ENCODE data around the gene HECW1. TPM values are rescaled to one million over a fixed set of nuclear protein-coding genes. Genes with fewer than 3 reads are reported as not detected.

HECW1 gene
- polyA plus RNA-seq, 12 donors = 0.15 to 2.8 (median 0.25) TPM; not detected in 2

DNA sequence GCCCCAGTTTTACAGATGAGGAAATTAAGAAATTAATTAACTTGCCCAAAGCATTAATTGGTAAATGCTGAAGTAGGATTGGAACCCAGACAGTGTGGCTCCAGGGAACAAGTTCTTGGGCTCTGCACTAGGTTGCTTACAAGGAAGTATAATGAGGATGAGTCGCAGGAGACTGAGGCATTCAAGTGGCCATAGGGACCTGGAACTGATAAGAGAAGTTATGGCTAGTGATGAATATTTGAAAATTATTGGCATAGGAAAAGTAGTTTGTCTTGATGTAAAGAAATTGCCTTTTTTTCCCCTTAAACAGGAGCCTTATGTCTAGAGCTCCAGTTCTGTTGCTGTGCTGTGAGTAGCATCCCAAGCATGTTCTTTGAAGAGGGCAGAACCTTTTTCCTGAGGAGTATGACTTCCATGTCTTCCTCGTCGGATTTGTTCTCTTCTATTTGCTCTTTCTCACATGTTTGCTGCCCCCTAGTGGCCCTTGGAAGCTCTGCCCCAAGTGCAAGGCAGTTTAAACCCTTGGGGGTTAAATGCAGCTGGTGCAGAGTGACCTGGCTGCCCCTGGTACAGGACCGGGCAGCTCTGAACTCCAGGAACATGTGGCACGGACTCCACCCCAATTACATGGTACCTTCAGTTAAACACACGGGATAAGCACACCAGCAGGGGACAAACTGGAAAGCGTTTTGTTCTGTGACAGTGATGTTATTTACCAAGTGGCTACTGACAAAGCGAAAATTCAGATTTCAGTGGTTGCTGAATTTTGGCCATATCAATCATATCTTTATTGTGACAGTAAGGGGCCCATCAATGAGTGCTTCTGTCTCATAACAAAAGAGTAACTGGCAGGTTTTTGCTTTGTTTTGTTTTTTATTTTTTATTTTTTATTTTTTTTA, 148.8 kb downstream of the HECW1 start:
- DNase-seq = peak; percentile 59

DNA sequence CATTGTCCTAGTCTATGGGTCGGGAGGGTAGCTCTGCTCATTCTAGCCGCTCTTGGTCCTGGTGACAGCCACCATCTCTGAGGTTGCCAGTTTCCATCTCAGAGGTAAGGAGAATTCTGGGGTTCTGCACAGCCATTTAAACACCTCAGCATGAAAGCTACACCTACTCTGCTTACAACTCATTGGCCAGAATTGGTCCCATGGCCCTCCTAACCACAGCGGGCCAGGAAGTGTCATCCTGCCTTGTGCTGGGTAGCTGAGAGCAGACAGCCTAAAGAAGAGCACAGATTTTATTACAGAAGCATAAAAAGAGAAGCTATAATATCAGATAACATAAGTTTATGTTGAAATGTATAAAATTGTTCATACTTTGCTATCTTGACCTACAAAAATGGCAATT, 152.7 kb downstream of the HECW1 start:
- DNase-seq = no peak

DNA sequence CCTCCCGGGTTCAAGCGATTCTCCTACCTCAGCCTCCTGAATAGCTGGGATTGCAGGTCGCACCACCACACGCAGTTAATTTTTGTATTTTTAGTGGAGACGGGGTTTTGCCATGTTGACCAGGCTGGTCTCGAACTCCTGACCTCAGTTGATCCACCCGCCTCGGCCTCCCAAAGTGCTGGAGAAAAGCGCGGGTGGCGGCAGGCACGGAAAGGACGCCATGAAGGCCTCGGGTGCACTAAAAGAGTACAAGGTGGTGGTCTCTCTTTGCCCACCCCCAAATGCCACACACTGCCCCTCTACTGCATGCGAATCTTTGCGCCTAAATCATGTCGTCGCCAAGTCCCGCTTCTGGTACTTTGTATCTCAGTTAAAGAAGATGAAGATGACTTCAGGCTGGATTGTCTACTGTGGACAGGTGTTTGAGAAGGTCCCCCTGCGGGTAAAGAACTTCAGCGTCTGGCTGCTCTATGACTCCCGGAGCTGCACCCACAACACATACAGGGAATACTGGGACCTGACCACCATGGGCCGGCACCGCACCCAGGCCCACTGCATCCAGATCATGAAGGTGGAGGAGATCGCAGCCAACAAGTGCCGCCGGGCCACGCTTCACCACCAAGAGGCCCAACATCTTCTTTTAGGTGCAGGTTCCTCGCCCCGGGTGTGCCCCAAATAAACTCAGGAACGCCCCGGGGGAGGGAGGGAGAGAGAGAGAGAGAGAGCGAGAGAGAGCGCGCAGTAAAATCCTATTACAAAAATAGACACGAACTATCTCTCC, 161.7 kb downstream of the HECW1 start:
- DNase-seq = no peak

DNA sequence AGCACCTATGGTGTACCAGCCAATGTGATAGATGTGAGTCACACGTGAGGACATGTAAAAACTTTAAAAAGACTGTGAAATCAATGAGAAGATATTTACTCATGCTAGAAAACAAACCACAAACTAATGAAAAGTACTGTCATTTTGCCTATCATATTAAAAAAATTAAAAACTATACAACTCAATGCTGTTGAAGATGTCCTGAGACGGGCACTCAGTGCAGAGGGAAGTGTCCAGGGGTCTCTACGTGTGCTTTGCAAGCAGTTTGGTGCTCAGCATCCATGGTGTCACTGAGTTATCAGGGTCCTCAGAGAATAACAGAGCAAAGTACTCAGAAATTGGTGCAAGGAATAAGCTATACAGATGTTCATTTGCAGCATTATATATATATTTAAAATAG, 162.3 kb downstream of the HECW1 start:
- DNase-seq = no peak

DNA sequence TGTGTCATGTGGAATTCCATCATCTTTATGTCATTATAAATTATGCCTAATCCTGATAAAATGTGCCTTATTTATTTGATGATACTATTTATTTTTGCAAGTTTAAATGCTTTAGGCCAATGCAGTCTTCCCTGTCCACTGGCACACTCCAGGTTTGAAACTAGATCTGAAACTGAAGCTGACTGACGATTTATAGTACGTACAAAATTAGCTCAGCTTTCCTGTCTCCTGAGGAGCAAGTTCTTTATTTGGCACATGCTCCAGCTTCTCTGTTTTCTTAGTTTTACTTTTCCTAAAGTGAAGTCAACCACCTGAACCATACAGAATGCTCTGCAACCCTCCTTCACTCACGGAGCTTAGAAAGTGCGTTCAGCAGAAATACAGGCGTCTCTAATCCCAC, 164.1 kb downstream of the HECW1 start:
- no peak for DNase-seq

DNA sequence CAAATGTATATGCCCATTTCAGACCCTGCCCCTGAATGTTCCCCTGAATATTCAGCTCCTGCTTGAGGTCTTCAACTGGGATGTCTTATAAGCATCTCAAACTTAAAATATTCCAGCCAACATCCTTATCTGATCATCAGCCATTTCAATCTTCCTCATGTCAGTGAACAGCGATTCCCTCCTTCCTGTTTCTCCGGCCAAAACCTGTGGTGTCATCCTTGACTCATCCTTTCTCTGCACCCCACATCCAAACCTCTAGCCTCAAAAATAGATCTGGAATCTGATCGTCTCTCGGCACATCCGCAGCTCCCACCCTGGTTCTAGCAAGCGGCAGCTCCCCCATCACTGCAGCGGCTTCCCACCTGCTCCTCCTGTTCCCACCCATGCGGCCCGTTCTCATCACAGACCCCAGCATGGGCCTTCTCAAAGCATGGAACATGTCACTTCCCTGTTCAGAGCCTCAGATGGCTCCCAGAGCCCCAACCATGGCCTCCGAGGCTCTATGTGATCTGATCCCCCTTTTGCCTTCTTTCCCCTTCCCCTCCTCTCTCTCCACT, 165.7 kb downstream of the HECW1 start:
- no peak for DNase-seq

DNA sequence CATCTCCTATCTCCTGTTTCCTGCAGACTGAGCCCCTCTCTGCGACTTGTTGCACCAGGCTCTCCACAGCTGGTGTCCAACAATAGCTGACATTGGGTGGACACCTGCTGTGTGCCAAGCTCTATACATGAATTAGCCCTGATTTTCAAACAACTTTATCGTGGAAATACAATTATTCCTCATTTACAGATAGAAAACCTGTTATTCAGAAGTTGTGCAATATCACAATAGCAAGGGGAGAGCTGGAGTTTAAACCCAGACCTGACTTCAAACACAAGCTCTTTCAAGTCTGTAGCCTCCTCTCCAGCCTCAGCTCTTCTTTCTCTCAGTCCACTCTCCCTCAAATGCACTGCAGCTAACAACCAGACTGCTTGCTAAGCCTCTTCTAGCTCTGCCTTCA, 168.8 kb downstream of the HECW1 start:
- no peak for DNase-seq

DNA sequence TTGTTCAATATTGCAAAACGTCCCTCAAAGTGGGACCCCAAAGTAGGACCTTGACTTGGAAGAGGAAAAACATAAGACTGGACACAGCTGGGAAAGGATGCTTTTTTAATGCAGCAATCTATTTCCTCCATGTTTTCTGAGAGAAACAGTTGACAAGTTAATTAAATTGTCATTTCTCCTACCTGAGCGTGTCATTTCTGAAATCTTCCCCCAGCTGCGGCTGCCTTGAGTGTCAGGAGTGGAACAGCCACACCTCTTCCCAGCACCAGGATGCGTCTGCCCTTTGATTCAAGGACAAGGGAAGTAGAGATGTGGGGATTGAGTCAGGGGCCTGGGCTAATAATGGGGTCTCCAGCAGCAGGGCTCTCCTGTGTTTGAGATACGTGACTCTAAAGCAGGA, 171.3 kb downstream of the HECW1 start:
- no peak for DNase-seq

DNA sequence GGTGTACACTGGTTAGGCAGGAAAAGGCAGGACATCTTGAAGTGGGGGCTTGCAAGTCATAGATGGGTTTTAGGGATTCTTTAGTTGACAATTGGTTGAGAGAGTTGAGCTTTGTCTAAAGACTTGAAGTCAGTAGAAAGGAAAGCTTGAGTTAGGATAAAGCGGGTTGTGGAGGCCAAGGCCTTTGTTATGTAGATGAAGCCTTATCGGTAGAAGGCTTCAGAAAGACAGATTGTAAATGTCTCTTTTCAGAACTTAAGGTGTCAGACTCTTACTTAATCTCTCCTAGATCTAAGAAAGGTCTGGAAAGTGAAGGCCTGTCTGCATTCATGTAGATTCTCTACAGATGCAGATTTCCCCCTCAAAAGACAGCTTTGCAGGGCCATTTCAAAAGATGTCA, 177.4 kb downstream of the HECW1 start:
- DNase-seq = no peak

DNA sequence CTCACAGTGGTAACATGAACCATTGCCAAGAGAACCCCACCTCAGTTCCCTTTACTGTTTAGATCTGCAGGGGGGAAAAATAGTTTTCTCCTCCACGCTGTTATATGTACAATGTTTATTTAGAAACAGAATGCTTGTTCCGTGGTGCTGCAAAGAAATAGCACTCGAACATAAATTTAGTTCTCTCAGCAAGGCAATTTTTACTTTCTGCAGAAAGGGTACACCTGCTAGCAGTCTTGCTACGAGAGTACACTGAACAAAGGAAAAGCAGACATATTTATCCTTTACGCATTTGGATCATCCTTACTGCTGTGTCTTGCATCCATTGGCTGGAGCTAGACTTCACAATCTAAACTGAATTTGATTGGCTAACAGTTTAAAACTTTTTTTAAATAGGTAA, 178.5 kb downstream of the HECW1 start:
- no peak for DNase-seq

DNA sequence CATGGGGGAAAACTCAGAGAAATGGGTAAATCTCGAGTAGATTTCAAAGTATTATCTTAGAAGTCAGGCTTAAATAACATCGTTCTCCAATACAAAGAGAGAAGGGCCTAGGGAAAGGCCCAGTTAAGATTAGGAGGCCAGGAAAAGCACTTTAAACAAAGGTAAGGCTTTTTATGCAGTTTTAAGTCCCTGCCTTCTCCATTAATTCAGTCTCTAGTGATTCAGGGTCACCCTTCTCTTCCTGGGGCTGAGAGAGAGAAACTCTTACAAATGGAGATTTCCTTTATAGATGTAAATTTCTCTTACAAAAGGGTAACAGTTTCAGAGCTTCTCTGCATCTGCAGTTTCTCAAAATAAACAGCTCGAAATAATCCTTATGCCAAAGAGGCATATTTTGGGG, 179.3 kb downstream of the HECW1 start:
- DNase-seq = no peak

DNA sequence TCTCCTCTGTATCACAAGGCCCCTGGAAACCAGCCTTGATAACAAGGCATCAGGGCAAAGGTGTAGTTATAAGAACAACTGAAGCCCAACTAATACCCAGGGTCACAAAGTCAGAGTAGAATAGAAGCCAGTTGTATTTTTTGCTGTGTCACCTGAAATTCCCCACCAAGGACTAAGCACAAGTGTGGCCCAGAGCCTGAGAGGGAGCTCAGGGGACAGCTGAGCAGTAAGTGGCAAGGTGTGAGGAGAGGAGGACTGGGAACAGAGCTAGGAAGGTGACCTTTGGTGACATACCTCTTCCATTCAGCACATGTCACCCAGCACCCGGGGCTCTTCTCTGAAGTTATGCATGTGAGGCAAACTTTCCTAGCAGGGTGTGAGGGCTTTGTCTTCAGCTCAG, 179.9 kb downstream of the HECW1 start:
- DNase-seq = no peak

DNA sequence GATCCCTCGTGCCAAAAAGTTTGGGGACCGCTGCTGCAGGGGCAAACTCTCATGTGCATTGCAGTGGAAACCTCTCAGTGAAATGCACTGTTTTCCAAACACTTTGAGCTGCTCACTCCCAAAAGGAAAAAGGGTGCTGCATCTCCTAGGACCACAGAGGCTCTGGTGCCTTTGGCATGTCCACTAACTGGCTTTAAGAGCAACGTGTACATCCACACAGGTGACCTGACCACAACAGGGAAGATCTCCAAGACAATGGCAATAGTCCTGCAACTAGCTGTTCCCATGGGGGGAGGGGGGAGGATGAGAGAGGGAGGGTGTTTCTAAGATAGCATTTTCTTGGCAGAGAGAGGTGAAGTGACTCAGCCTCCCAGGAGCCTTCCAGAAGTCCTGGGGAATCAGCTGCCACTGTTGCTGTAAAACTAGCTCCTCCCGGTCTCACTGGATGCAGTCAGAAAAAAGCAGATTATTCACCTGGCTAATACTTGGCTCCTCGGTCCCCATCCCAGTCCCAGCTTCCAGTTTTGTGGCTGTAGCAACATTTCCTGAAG, 181.7 kb downstream of the HECW1 start:
- DNase-seq = no peak

DNA sequence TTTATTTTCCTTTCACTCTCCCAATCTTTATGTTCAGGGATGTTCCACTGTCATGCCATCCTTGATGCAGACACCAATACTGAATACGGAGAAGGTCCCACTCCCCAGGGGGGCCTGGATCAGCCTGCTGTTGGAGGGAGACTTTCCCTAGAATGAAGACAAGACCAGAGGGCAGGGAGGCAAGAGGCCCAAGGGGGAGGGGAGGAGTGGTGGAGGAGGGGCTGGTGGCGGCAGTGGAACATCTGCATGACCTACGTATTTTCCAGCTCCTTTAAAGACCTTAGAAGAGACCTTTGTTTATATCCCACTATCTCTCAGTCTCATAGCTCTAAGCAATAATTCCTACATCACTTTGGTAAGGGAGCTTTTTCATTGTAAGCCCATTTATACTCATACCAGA, 183.0 kb downstream of the HECW1 start:
- no peak for DNase-seq

DNA sequence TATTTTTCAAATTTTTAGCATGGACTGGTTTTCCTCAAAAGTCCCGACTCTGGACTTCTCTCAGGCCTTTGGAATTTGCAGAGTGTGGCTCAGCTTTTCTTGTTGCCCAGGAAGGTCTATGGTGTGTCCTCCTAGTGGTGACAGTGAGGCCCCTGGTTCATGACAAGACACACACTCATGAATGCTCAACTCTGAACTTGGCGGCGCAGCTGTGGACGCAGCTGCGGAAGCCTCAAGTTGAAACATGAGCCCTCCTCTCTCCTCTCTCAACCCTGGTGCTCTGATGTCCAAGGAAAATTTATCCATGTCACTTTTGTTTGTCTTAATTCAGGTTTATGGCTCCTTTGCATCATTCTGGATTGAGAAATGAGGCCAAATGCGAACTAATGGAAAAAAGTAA, 183.9 kb downstream of the HECW1 start:
- DNase-seq = peak; percentile 35

DNA sequence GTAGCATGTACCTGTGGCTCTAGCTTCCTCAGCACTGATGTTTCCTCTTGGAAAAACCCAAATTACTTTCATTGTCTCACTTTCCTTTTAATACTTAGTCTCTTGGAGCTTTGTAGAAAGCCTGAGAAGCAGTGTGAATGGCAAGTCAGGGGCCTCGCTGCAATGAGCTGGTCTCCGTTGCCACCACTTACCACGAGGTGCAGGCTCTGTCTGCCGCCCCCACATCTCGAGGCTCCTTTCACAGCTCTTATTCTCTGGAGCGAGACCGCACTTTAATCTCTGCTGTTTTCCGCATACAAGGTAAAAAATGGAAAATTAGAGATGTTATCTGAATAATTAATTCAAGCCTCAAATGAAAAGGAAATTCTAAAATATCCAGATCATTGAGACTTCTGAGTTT, 186.2 kb downstream of the HECW1 start:
- no peak for DNase-seq

DNA sequence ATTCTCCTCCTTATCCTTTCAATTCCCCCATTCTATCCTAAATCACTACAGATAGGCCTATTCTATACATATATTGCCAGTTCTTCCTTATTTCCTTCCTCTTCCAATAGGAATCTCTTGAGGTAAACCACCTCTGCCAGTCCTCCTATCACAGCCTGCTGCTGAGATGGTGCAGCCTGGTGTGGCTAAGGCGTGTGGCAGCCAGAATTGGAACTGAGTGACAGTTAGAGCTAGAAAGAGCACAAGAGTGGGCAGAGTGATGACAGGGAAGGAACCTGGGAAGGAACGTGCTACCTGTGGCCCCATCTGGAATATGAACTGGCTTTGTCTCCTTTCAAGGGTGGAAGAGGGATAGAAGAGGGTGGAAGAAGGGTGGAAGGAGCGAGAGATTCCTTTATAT, 187.7 kb downstream of the HECW1 start:
- no peak for DNase-seq

DNA sequence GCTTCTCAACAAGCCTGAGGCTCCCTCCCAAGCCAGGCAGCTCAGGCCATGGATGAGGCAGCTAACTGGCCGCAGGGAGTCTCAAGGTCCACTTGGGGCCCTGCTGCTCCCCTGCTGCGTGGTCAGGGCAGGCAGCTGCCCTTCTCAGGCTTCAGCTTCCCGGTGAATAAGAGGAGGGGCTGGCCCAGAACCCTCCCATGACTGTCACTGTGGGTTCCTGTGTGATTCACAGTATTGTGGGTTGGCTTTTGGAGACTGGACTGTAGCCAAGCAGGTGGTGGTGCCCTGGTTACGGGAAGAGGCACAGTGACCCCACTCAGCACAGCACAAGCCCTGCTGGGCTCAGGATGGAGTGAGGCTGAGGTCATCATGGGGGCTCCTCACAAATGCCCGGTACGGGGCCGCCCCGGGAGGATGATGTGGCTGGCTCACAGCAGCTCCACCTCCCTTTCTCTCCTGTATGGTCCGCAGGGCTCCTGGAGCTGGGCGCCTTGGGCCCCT, 189.8 kb downstream of the HECW1 start:
- no peak for DNase-seq

DNA sequence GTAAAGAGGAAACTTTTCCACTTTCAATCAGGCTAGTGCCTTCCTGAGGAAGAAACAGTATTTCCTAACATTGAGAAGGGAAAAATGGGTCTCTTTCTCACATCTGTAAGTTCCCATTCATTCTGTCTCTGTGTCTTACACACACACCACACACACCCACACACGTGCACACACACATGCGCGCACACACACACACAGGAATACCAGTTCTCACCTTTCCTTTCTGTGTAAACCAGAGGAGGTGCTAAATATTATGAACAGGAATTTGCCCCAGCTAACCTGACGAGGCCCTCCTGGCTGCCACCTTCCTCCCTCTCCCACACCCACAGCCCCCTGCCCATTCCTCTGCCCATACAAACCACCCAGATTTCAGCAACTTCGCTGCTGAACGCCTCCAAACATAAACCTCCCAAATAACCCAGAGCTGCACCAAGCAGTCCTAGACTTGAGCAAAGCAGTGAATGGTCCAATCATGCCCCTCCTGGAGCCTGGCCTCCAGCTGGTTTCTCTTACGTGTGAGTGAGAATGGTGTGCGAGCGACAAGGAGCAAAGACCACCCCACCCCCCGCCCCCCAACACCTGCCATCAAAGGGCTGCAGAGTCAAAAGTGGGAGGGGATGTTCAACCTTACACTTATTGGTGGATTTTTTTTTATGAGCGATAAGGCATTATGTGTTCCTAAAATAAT, 190.5 kb downstream of the HECW1 start:
- no peak for DNase-seq

DNA sequence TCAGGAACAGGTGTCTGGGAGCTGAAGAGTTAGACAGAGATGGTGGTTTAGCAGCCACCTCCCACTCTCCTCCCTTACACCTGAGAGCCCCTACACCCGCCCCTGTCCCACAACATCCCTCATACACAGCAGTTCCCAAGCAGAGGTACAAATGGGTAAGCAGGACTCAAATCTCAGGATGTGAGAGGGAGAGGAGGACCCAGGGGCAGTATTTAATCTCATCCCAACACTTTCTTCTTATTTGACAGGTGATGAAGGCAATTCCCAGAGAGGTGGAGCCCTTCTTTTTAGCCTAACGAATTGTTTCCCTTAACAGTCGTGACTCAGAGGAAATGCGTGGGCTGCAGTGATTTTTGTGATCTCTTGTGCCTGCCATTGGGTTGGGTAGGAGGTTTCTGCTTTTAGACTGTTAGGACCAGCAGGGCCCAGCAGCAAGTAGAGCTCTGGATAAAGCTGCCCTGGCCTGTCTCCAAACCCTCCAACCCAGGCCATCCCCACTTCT, 191.3 kb downstream of the HECW1 start:
- no peak for DNase-seq

DNA sequence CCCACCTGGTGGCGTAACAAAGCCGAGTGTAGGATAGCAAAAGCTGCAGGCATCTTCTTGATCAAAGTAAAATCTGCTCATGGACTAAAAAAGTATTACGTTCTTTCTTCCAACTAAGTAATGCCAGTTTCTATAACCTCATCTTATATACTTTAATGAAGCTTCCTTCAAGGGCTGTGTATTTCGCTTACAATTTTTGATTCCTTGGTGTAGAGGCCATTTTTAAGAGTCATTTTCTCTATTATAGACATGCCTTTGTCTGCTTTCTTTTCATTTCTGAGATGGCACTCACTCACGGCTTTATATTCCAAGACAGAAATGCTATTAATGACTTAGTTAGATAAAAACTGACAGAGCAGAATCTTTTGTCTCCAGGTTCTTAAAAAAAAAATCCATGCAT, 194.0 kb downstream of the HECW1 start:
- no peak for DNase-seq

DNA sequence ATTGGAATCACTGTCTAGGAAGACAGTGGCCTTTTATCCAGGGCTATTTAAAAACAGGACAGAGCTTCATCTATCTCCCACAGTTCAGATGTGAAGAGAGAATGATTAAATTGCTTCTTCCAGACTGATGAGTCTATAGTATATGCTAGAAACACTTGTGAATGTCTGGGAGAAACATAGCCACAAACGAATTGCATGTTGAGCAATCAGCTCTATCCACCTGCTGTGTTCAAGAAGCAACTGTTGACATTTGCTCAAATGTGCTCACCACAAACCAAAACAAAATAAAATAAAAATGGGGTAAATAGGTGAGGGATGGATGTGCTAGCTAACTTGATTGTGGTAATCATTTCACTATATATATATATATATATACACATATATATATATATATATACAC, 195.1 kb downstream of the HECW1 start:
- no peak for DNase-seq

All from muscle of arm (tissue), 12 donors.